ENCODE measurements around the gene CARNS1.

DNA sequence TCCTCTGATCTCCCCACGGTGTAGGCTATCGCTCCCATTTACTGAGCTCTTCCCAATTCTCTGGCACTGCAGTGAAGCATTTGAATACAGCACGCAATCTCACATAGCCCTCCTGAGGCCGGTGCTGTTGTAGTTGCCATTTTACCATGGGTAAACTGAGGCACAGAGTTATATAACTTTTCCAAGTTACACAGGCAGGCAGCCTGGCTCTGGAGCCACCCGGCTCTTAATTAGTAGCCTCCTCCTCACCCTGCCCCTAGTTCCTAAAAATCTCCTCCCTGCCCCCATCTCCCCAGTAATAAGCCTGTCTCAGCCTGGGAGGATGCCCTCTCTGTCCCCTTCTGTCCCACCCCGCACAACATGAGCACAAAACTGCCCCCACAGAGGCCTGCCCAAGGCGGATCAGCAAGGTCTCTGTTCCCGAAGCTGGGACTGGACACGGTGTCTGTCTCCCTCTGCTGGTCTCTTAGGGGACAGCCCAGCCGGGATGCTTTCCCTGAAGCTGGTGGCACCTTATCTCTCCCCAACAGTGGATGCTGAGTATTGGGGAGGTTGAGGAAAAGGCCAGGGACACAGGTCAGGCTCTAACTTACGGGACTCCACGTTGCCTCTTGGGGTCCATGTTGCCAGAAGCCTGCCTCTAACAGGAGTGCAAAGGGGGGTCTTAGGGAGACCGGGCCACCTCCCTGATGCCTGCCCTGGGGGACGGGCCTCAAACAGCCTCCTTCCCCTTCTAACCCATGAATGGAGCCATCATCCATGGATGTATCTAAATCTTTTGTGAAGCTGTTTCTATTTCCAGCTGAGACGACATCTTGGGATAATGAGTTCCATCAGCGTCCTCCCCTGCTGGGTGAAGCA, 33.0 kb upstream of the CARNS1 start:
- TF ChIP-seq CTCF (IDR thresholded peaks at IDR 0.05; ENCODE audit: insufficient read depth, low read depth, low read length) (peak; percentile 97), EZH2 (IDR thresholded peaks at IDR 0.05; ENCODE audit: insufficient read depth, low read length) (no peak)

Measured in astrocyte (in vitro differentiated cells and primary cell).